HCT116 (cell line): ENCODE measurements around the gene PNMT. TPM values are rescaled to one million over a fixed set of nuclear protein-coding genes. Genes with fewer than 3 reads are reported as not detected.

ENCODE experiments used
- ATAC-seq: fragments of 200-7000 bp; cut with Tn5 transposase; 2 replicates; pipeline ENCODE4 v1.9.1; 2020; ENCODE audit warnings: mild to moderate bottlenecking, moderate library complexity
- BruUV-seq: library from RNA; stranded (reverse); fragments of 400-500 nt; replicated peaks from 2 replicates; lab custom pipeline; 2021; lab: Mats Ljungman, UMichigan
- CTCF ChIA-PET: fragments of 300-600 bp; sonication (Branson Sonifier 250); formaldehyde crosslinking; loops from one replicate; lab custom pipeline; 2021; ENCODE audit warnings: antibody characterized with exemption; lab: Charles Lee
- POLR2A ChIA-PET: fragments of 300-600, 350-600 bp; sonication (Branson Sonifier 250); formaldehyde crosslinking; loops from one replicate; lab custom pipeline; 2021; ENCODE audit warnings: antibody characterized with exemption; lab: Charles Lee
- RAD21 ChIA-PET, 2 experiments: fragments of 300-600 bp; sonication (Branson Sonifier 250); formaldehyde crosslinking; loops; one replicate each; lab custom pipeline; 2023; ENCODE audit warnings: low total read pairs in 2 of 2; ENCODE audit not compliant: uncharacterized antibody in 2 of 2, unreplicated experiment in 2 of 2, low non-redundant PET in 1 of 2; lab: Charles Lee
- DNase-seq: peaks from one replicate; pipeline ENCODE4 v3.0.0-alpha.2; 2010; ENCODE audit warnings: low read depth, low spot score
- H2AFZ ChIP-seq: fragments of 200-600 bp; shearing (Covaris generic), sonication (generic); 2 replicates; pipeline ENCODE4 v1.6.1; 2017; ENCODE audit warnings: low read depth, mixed run types, mixed read lengths, antibody characterized with exemption, low read length; ENCODE audit not compliant: poor library complexity, severe bottlenecking
- H3K27ac ChIP-seq: 2 replicates; pipeline ENCODE4 v1.5.1; 2012; ENCODE audit warnings: low read depth, low read length
- H3K27me3 ChIP-seq: fragments of 200-600 bp; sonication (generic); 2 replicates; pipeline ENCODE4 v1.6.1; 2016; ENCODE audit warnings: mixed run types, low read length, mixed read lengths; ENCODE audit not compliant: insufficient read depth
- H3K36me3 ChIP-seq, 2 experiments: fragments of 200-500 bp in 1 of 2; fragments of 200-600 bp in 1 of 2; sonication (Bioruptor generic) in 1 of 2; sonication (generic) in 1 of 2; 2 replicates each; pipeline versions ENCODE4 v1.5.1 to v1.6.1; 2014 to 2016; ENCODE audit warnings: low read length in 2 of 2, inconsistent platforms in 1 of 2, mixed read lengths in 1 of 2, mixed run types in 1 of 2; ENCODE audit not compliant: insufficient read depth in 2 of 2, control insufficient read depth in 1 of 2
- H3K4me1 ChIP-seq, 2 experiments: fragments of 200-600 bp in 1 of 2; sonication (generic) in 1 of 2; 2 replicates each; pipeline versions ENCODE4 v1.5.1 to v1.6.1; 2012 to 2017; ENCODE audit warnings: low read length in 2 of 2, inconsistent platforms in 1 of 2, mild to moderate bottlenecking in 1 of 2, mixed read lengths in 1 of 2, mixed run types in 1 of 2, moderate library complexity in 1 of 2; ENCODE audit not compliant: insufficient read depth in 2 of 2, control insufficient read depth in 1 of 2
- H3K4me2 ChIP-seq: fragments of 200-600 bp; sonication (generic); 2 replicates; pipeline ENCODE4 v1.6.1; 2017; ENCODE audit warnings: mixed run types, low read length, mixed read lengths
- H3K4me3 ChIP-seq, 2 experiments: fragments of 200-600 bp in 1 of 2; sonication (generic) in 1 of 2; replicated peaks in 1 of 2; 2 replicates each; pipeline ENCODE4 v1.5.1; 2011 to 2016; ENCODE audit warnings: low read length in 2 of 2, control low read depth in 1 of 2, low read depth in 1 of 2, mild to moderate bottlenecking in 1 of 2, mixed read lengths in 1 of 2, mixed run types in 1 of 2
- H3K79me2 ChIP-seq: fragments of 200-600 bp; sonication (generic); 2 replicates; pipeline ENCODE4 v1.6.1; 2017; ENCODE audit warnings: mild to moderate bottlenecking, mixed run types, low read length, moderate library complexity, mixed read lengths; ENCODE audit not compliant: insufficient read depth
- H3K9ac ChIP-seq: fragments of 200-600 bp; sonication (generic); 2 replicates; pipeline ENCODE4 v1.6.1; 2016; ENCODE audit warnings: low read length, mixed read lengths
- H3K9me2 ChIP-seq: fragments of 200-600 bp; sonication (generic), shearing (Covaris generic); 2 replicates; pipeline ENCODE4 v1.6.1; 2017; ENCODE audit warnings: mixed run types, mild to moderate bottlenecking, moderate library complexity; ENCODE audit not compliant: insufficient read depth
- H3K9me3 ChIP-seq, 2 experiments: fragments of 200-500 bp in 1 of 2; fragments of 200-600 bp in 1 of 2; sonication (Bioruptor generic) in 1 of 2; sonication (generic) in 1 of 2; 2 replicates each; pipeline ENCODE4 v1.6.1; 2014 to 2017; ENCODE audit warnings: low read length in 2 of 2, mixed read lengths in 2 of 2, inconsistent platforms in 1 of 2, low read depth in 1 of 2, mild to moderate bottlenecking in 1 of 2, mixed run types in 1 of 2, moderate library complexity in 1 of 2; ENCODE audit not compliant: control insufficient read depth in 1 of 2, insufficient read depth in 1 of 2
- H4K20me1 ChIP-seq: fragments of 200-600 bp; sonication (generic), shearing (Covaris generic); 2 replicates; pipeline ENCODE4 v1.6.1; 2017; ENCODE audit warnings: mixed run types, mild to moderate bottlenecking, moderate library complexity; ENCODE audit not compliant: insufficient read depth
- CEBPB ChIP-seq: IDR thresholded peaks from 2 replicates; pipeline ENCODE4 v1.6.1; 2012; ENCODE audit warnings: low read depth
- ELF1 ChIP-seq: IDR thresholded peaks from 2 replicates; pipeline ENCODE4 v1.6.1; 2012; ENCODE audit warnings: low read depth, borderline replicate concordance
- FOSL1 ChIP-seq: IDR thresholded peaks from 2 replicates; pipeline ENCODE4 v1.6.1; 2012; ENCODE audit warnings: low read depth
- JUND ChIP-seq: IDR thresholded peaks from 2 replicates; pipeline ENCODE4 v1.6.1; 2012
- MAX ChIP-seq: IDR thresholded peaks from 2 replicates; pipeline ENCODE4 v1.6.1; 2012
- RAD21 ChIP-seq: IDR thresholded peaks from 2 replicates; pipeline ENCODE4 v1.6.1; 2012; ENCODE audit warnings: low read depth, mild to moderate bottlenecking
- SIN3A ChIP-seq: IDR thresholded peaks from 2 replicates; pipeline ENCODE4 v1.6.1; 2012; ENCODE audit warnings: low read depth
- SP1 ChIP-seq: IDR thresholded peaks from 2 replicates; pipeline ENCODE4 v1.6.1; 2012; ENCODE audit warnings: low read depth
- SRF ChIP-seq: IDR thresholded peaks from 2 replicates; pipeline ENCODE4 v1.6.1; 2012; ENCODE audit warnings: low read depth
- TCF7L2 ChIP-seq: IDR thresholded peaks from 2 replicates; pipeline ENCODE4 v1.7.0; 2011; ENCODE audit warnings: borderline replicate concordance, inconsistent platforms; ENCODE audit not compliant: insufficient read depth, insufficient read length; ENCODE audit errors: extremely low read depth
- intact Hi-C: fragments of 100-400 bp; cut with micrococcal nuclease; formaldehyde crosslinking; loops from 2 replicates; pipeline ENCODE4 v1.10.0; 2022
- total RNA-seq: library from RNA; stranded (reverse); gene quantifications from one replicate; pipeline ENCODE4 v1.2.1, GENCODE V29; 2021; ENCODE audit not compliant: unreplicated experiment
- TF ChIP-seq, protein P1 (sequence below): IDR thresholded peaks from 2 replicates; pipeline ENCODE4 v1.6.1; 2012
- TF ChIP-seq, protein P2 (sequence below), 3 experiments: fragments of 200-600 bp in 1 of 3; sonication (generic) in 1 of 3; IDR thresholded peaks in 2 of 3; conservative IDR thresholded peaks in 1 of 3; 2 replicates each; pipeline ENCODE4 v1.5.1; 2012 to 2017; ENCODE audit warnings: low read depth in 2 of 3, low read length in 2 of 3, antibody characterized with exemption in 1 of 3, borderline replicate concordance in 1 of 3, control low read depth in 1 of 3, mild to moderate bottlenecking in 1 of 3, mixed read lengths in 1 of 3, mixed run types in 1 of 3, moderate library complexity in 1 of 3; ENCODE audit not compliant: insufficient read depth in 1 of 3

The PNMT gene
- total RNA-seq, 1 experiment from 2014 or later, result not detected

GRCh38 chr17:39638317-39638716 lies 29.9 kb upstream of the PNMT start:
- intact Hi-C loops, result no loop called here
- peak overlapping the region; percentile 90 for H3K9ac ChIP-seq
- no peaks in the 10 kb centered on the region for H3K9me2 ChIP-seq
- H2AFZ ChIP-seq, result no peak overlapping the region
- RAD21 ChIA-PET, result no interaction called here
- no peaks in the 10 kb centered on the region for H3K9me3 ChIP-seq
- H4K20me1 ChIP-seq, result no peaks in the 10 kb centered on the region
- CTCF ChIA-PET, result interaction anchor here (0.9 to 1.7 kb wide), 2 partner anchors 15 to 17 kb away, joined by 4 to 7 read pairs; no protein-coding TSS in a partner anchor
- no peak overlapping the region for H3K27ac ChIP-seq
- H3K27me3 ChIP-seq, result no peaks in the 10 kb centered on the region
- DNase-seq (no peak), ATAC-seq (no peak)
- peaks cover 43 to 65% of the 10 kb centered on the region in 2 experiments for H3K4me1 ChIP-seq
- H3K79me2 ChIP-seq, result peaks cover 51% of the 10 kb centered on the region
- peak overlapping the region; percentile 94 to 99 for H3K4me3 ChIP-seq
- peak overlapping the region; percentile 94 for H3K4me2 ChIP-seq
- no peaks in the 10 kb centered on the region for H3K36me3 ChIP-seq
- no TSS peak for BruUV-seq
- POLR2A ChIA-PET, result no interaction called here
- no peak for TF ChIP-seq CEBPB
- TF ChIP-seq JUND, result no peak
- TF ChIP-seq FOSL1, result no peak
- TF ChIP-seq SIN3A, result no peak
- TF ChIP-seq ELF1, result no peak
- TF ChIP-seq, protein P1, sequence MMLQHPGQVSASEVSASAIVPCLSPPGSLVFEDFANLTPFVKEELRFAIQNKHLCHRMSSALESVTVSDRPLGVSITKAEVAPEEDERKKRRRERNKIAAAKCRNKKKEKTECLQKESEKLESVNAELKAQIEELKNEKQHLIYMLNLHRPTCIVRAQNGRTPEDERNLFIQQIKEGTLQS, result no peak
- TF ChIP-seq, protein P2, sequence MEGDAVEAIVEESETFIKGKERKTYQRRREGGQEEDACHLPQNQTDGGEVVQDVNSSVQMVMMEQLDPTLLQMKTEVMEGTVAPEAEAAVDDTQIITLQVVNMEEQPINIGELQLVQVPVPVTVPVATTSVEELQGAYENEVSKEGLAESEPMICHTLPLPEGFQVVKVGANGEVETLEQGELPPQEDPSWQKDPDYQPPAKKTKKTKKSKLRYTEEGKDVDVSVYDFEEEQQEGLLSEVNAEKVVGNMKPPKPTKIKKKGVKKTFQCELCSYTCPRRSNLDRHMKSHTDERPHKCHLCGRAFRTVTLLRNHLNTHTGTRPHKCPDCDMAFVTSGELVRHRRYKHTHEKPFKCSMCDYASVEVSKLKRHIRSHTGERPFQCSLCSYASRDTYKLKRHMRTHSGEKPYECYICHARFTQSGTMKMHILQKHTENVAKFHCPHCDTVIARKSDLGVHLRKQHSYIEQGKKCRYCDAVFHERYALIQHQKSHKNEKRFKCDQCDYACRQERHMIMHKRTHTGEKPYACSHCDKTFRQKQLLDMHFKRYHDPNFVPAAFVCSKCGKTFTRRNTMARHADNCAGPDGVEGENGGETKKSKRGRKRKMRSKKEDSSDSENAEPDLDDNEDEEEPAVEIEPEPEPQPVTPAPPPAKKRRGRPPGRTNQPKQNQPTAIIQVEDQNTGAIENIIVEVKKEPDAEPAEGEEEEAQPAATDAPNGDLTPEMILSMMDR (IDR thresholded peaks at IDR 0.05 in 2 of 3, conservative IDR thresholded peaks at IDR 0.05 in 1 of 3; ENCODE audit: borderline replicate concordance in 1 of 3, insufficient read depth in 1 of 3, low read depth in 2 of 3, low read length in 2 of 3), result no peak
- no peak for TF ChIP-seq SP1
- TF ChIP-seq SRF, result no peak
- no peak for TF ChIP-seq RAD21
- no peak for TF ChIP-seq TCF7L2
- no peak for TF ChIP-seq MAX
